ENCODE results near the gene ANKLE1.
"Not testable (repeated sequence)": the region's sequence is repeated elsewhere in the genome, so short reads cannot be mapped to it uniquely, and the experiment has no call there.

ANKLE1 gene

DNA sequence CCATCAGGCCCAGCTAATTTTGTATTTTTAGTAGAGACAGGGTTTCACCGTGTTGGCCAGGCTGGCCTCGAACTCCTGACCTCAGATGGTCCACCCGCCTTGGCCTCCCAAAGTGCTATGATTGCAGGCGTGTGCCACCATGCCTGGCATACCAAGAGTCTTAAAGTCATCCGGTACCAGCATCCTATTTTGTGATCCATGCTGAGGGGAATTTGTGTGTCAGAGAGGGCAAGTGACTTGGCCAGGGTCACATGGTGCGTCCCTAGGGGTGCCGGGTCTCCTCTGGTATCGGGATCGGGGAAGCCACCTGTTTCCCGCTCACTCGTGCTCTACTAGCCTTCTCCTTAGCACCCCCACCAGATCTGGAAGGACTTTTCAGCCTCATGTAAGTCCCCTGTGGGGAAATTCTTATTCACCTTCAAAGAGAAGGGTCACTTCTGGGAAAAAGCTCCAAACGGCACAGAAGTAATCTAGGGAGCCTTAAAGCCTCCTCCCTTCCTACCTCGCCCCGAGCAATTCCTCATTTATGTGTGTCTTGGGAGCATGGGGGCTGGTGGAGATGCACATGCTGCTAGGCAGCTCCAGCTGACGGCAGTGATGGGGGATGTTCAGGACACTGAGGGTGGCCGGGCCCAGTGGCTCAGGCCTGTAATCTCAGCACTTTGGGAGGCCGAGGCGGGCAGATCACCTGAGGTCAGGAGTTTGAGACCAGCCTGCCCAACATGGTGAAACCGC, 6.1 kb upstream of the ANKLE1 start:
- DNase-seq = no peak
- intact Hi-C loops (cut with DNase I) = no loop called here

- no peak for DNase-seq
- intact Hi-C loops (cut with DNase I) = no loop called here
Measured at GRCh38 chr19:17279436-17279835, 2.3 kb upstream of the ANKLE1 start.

GRCh38 chr19:17282488-17283125, 906 bp downstream of the ANKLE1 start:
- DNase-seq = peak; percentile 60 to 97 (median 78)
- intact Hi-C loops (cut with DNase I) = loop anchor here (1.0 kb wide), 2 partner anchors 76 to 215 kb away; no protein-coding TSS in a partner anchor

- DNase-seq = no peak
- intact Hi-C loops (cut with DNase I) = loop anchor here (1.0 kb wide), 1 partner anchor 216 kb away; no protein-coding TSS in a partner anchor
Measured at GRCh38 chr19:17283504-17283996, 1.8 kb downstream of the ANKLE1 start.

- intact Hi-C loops (cut with DNase I) = no loop called here
- no peak for DNase-seq
Measured at GRCh38 chr19:17285415-17286135, 3.9 kb downstream of the ANKLE1 start.

DNA sequence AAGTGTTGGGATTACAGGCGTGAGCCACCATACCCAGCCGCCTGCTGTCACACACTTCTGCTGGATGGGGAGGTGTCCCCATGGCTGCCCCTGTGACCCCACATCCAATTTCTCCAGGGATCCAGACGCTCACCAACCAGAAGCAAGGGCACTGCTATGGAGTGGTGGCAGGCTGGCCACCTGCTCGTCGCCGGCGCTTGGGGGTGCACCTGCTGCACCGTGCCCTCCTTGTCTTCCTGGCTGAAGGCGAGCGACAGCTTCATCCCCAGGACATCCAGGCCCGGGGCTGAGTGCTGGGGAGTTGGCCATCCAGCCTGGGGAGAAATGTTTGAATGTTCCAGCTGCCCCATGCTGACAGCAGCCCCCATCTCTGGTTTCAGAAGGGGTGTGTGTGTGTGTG, 4.6 kb downstream of the ANKLE1 start:
- no peak for DNase-seq
- intact Hi-C loops (cut with DNase I) = no loop called here

DNA sequence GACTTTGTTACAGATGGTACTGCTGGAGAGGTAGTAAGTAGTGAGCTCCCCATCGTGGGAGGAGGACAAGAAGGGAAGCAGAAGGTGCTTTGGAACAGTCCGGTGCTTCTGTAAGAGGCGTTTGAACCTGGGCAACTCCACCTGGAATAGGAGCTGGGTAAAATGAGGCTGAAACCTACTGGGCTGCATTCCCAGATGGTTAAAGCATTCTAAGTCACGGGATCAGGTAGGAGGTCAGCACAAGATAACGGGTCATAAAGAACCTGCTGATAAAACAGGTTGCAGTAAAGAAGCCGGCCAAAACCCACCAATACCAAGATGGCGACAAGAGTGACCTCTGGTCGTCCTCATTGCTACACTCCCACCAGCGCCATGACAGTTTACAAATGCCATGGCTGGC, 5.1 kb downstream of the ANKLE1 start:
- intact Hi-C loops (cut with DNase I) = no loop called here
- DNase-seq = no peak

DNA sequence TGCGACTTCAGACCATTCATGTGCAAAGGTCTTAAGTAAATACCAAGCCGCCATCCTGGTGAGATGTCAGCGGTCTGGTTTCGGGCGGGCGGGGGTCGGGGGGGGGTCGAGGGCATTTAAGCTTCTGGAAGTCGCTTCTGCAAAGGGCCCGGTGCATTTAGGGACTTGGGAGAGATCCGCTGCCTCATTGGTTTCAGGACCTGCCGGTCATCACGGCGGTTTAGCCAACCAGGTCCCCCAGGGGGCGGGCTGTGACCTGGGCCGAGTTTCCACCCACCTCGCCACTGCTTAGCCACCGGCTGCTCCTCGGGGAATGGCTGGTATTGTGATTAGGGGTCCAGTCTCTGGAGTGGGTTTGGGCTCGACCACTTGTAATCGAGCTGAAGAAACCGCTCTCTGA, 7.8 kb downstream of the ANKLE1 start:
- DNase-seq = peak in 7 of 10 donors; percentile 18 to 90 (median 49)
- intact Hi-C loops (cut with DNase I) = no loop called here

DNA sequence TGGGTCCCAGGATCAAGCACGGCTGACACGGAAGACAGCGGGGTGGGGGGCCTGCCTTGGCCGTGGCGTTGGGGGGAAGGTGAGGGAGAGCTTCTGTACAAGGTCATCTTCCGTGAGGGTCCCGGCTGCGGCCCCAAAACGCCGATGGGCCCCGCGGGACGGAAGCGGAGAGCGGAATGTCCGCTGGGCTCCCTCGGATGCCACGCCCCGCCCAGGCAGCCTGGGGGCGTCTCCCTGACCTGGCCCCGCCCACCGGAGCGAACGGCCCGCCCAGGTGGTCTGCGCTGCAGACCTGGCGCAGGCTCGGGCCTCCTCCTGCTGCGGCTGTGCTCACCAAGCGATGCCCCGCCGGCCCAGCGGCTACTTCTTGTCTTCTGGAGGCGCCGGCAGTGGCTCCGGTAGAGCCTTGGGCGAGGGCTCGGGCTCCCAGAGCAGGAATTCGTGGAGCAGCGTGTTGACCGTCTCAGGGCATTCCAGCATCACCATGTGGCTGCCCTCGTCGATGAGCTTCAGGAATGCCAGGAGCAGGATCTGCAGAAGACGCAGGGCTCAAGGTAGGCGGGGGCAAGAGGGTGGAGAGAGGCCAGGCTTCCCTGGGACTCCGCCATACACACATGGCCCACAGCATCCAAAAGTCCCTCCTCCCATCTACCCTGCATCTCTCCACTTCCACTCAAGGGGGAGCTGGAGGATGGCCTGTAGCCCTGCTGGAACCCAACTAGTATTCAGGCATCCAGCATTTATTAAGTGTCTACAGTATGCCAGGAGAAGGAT, 10.8 kb downstream of the ANKLE1 start:
- intact Hi-C loops (cut with DNase I) = no loop called here
- peak in 5 of 10 donors; percentile 48 to 92 (median 51) for DNase-seq

- intact Hi-C loops (cut with DNase I) = no loop called here
- DNase-seq = no peak
Measured at GRCh38 chr19:17293605-17294004, 11.9 kb downstream of the ANKLE1 start.

GRCh38 chr19:17294051-17294891, 12.6 kb downstream of the ANKLE1 start:
- intact Hi-C loops (cut with DNase I) = no loop called here
- peak in 1 of 10 donors; percentile 87 for DNase-seq

GRCh38 chr19:17295551-17295950, 13.8 kb downstream of the ANKLE1 start:
- intact Hi-C loops (cut with DNase I); DNase-seq: not testable (repeated sequence)

GRCh38 chr19:17296273-17296672, 14.6 kb downstream of the ANKLE1 start:
- DNase-seq = no peak
- intact Hi-C loops (cut with DNase I) = no loop called here

DNA sequence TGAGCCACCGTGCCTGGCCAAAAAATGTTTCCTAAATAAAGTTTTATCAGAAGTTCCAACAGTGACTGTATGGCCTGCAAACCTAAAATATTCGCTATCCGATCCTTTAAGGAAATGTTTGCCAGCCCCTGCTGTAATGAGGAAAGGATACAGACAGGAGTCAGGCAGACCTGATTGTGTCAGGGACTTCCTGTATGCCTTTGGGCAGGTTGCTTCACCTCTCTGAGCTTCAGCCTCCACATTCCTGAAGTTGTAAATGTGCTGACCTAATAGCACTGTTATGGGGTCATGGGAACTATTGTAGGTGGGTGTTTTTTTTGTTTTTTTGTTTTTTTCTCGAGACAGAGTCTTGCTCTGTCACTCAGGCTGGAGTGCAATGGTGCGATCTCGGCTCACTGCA, 15.3 kb downstream of the ANKLE1 start:
- no peak for DNase-seq
- intact Hi-C loops (cut with DNase I) = no loop called here

DNA sequence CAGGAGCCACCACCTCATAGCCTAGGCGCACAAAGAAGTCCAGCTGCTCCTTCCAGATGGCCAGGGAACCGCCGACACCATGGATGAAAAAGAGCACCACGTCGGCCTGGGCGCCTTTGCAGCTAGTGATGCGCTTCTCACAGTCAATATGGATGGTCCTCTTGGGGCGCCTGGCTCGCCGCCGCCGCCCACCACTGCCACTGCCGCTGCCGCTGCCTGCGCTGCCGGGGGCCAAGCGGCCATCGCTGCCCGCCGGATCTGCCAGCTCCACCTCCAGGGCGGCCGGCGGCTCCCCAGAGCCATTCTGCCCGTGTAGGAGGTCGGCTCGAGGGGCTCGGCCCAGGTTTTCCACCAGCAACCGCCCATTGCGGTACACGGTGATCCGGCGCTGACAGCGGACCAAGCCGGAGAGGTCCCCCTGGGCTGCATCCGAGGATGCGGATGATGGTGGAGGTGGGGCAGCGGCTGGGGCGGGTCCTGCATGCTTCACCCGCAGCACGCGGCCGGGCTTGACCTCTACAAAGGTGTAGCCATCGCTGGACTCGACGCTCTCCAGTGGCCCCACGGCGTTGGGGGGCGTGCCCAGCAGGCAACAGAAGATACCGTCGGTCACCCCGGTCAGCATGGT, 19.4 kb downstream of the ANKLE1 start:
- DNase-seq = peak in 1 of 10 donors; percentile 84
- intact Hi-C loops (cut with DNase I) = no loop called here

GRCh38 chr19:17302391-17303166, 20.9 kb downstream of the ANKLE1 start:
- intact Hi-C loops (cut with DNase I) = loop anchor here (2.0 kb wide), 1 partner anchor 34 kb away; the partner anchor contains the start of gene GTPBP3

DNA sequence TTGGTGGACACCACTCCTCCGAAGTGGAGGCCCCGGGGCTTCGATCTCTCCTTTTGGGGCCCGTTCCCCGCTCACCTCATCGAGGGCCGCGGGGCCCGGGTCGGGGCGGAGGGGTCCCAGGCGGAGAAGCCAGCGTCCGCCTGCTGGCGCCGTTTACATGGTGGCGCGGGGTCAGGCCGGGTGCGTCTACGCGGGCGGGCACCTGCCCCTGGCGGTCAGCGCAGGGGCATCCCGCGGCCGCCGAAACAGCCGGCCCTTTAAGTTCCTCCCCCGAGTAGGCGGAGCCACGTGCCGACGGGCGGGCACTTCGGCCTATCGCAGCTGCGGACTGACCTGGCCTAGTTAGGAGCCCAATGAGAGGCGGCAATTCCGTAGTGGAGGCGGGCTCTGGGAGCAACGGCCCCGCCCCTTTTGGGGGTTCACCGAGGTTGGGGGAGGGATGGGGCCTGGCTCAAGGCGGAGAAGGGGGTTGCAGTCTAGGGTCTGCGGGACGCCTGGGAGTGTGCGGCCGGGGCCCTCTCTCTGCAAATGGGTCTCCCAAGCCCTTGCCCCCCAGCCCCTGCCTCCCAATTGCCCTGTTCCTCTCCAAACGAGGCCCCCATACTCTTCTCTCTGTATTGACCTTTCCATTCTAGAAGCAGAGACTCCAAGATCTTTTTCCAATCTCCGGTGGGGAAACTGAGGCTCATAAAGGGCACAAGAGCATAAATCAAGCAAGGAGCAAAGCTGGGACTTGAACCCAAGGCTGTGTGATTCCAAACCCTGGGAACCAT, 21.7 kb downstream of the ANKLE1 start, which contains the start of gene ABHD8:
TSS of gene ABHD8 (minus strand) at position 259 of the 773 bp plus-strand sequence. CDS start 1,809 bp downstream, outside the sequence.
- DNase-seq = peak; percentile 80 to 100 (median 96)
- intact Hi-C loops (cut with DNase I) = loop anchor here (2.0 kb wide), 1 partner anchor 33 kb away; the partner anchor contains the start of gene GTPBP3

More at GRCh38 chr19:17302391-17303166, 20.9 kb downstream of the ANKLE1 start:
- peak in 8 of 10 donors; percentile 29 to 94 (median 58) for DNase-seq

All from posterior cingulate gyrus (tissue), 11 donors.